Stimulated activated CD4-positive, alpha-beta T cell treated with anti-CD3 and anti-CD28 coated beads, TNF-alpha, amount 100 ng/mL, for 1 hour (primary cell): ENCODE data around the gene NKX2-4.
"Not testable (repeated sequence)": the region's sequence is repeated elsewhere in the genome, so short reads cannot be mapped to it uniquely, and the experiment has no call there.

Experiments
- DNase-seq, 3 donors: peaks; one replicate each; pipeline ENCODE4 v3.0.0-alpha.2; 2020; ENCODE audit warnings: low read depth in 3 of 3, low spot score in 1 of 3

Gene NKX2-4

GRCh38 chr20:21397341-21398108 lies at the start of gene NKX2-4:
Gene NKX2-4, minus strand, starts transcription at chr20:21397526. Its CDS starts 127 bp downstream, at chr20:21397399.
- DNase-seq = no peak

- no peak for DNase-seq
Observed at GRCh38 chr20:21437816-21438215, 40.5 kb upstream of the NKX2-4 start.

- no peak for DNase-seq
Observed at GRCh38 chr20:21437248-21437647, 39.9 kb upstream of the NKX2-4 start.

- DNase-seq = no peak
Observed at GRCh38 chr20:21436205-21436604, 38.9 kb upstream of the NKX2-4 start.

- no peak for DNase-seq
Observed at GRCh38 chr20:21435576-21435975, 38.2 kb upstream of the NKX2-4 start.

GRCh38 chr20:21433329-21433890 lies 36.1 kb upstream of the NKX2-4 start:
- no peak for DNase-seq

GRCh38 chr20:21432911-21433310 lies 35.6 kb upstream of the NKX2-4 start:
- no peak for DNase-seq

- DNase-seq = no peak
Observed at GRCh38 chr20:21430020-21430419, 32.7 kb upstream of the NKX2-4 start.

GRCh38 chr20:21424846-21425245 lies 27.5 kb upstream of the NKX2-4 start:
- DNase-seq = no peak

- DNase-seq = not testable (repeated sequence)
Observed at GRCh38 chr20:21423712-21424111, 26.4 kb upstream of the NKX2-4 start.

GRCh38 chr20:21421601-21422236 lies 24.4 kb upstream of the NKX2-4 start:
- DNase-seq = no peak

- DNase-seq = not testable (repeated sequence)
Observed at GRCh38 chr20:21419147-21419546, 21.8 kb upstream of the NKX2-4 start.

GRCh38 chr20:21413996-21414395 lies 16.7 kb upstream of the NKX2-4 start:
- not testable (repeated sequence) for DNase-seq

GRCh38 chr20:21411725-21412124 lies 14.4 kb upstream of the NKX2-4 start:
- no peak for DNase-seq

- no peak for DNase-seq
Observed at GRCh38 chr20:21399005-21399475, 1.7 kb upstream of the NKX2-4 start.

- DNase-seq = no peak
Observed at GRCh38 chr20:21398109-21399004, 1.0 kb upstream of the NKX2-4 start.

- no peak for DNase-seq
Observed at GRCh38 chr20:21396599-21397340, 556 bp downstream of the NKX2-4 start.

GRCh38 chr20:21395666-21396598 lies 1.4 kb downstream of the NKX2-4 start:
- no peak for DNase-seq

- DNase-seq = no peak
Observed at GRCh38 chr20:21395051-21395665, 2.2 kb downstream of the NKX2-4 start.
